Activated CD4-positive, alpha-beta T cell treated with anti-CD3 and anti-CD28 coated beads for 24 hours (primary cell): ENCODE data around the gene LRP4.
A peak's percentile ranks its signal among the peaks of the same experiment; 100 is the strongest.
"Not testable (repeated sequence)": the region's sequence is repeated elsewhere in the genome, so short reads cannot be mapped to it uniquely, and the experiment has no call there.

Experiments
- DNase-seq, 2 donors: peaks; one replicate each; pipeline ENCODE4 v3.0.0-alpha.2; 2020; ENCODE audit warnings: low read depth in 2 of 2

LRP4 gene

GRCh38 chr11:46918083-46918787 is at the start of gene LRP4:
LRP4 (minus strand) TSS chr11:46918550; CDS start chr11:46918379, 171 bp downstream.
- peak in 1 of 2 donors; percentile 26 for DNase-seq

- no peak for DNase-seq
These were observed 49.6 kb upstream of the LRP4 start for GRCh38 chr11:46967962-46968361.

GRCh38 chr11:46966773-46967172 is 48.4 kb upstream of the LRP4 start:
- DNase-seq, result no peak

- DNase-seq, result no peak
These were observed 45.5 kb upstream of the LRP4 start for GRCh38 chr11:46963844-46964243.

- DNase-seq, result not testable (repeated sequence)
These were observed 43.5 kb upstream of the LRP4 start for GRCh38 chr11:46961886-46962285.

- DNase-seq, result no peak
These were observed 42.7 kb upstream of the LRP4 start for GRCh38 chr11:46961041-46961440.

GRCh38 chr11:46958777-46959176 is 40.4 kb upstream of the LRP4 start:
- DNase-seq, result no peak

GRCh38 chr11:46953093-46953492 is 34.7 kb upstream of the LRP4 start:
- DNase-seq, result no peak

GRCh38 chr11:46952553-46952952 is 34.2 kb upstream of the LRP4 start:
- DNase-seq, result no peak

- DNase-seq, result no peak
These were observed 33.5 kb upstream of the LRP4 start for GRCh38 chr11:46951864-46952263.

GRCh38 chr11:46949297-46949696 is 30.9 kb upstream of the LRP4 start:
- no peak for DNase-seq

- no peak for DNase-seq
These were observed 30.2 kb upstream of the LRP4 start for GRCh38 chr11:46948378-46949131.

- no peak for DNase-seq
These were observed 29.2 kb upstream of the LRP4 start for GRCh38 chr11:46947399-46948077.

- no peak for DNase-seq
These were observed 26.2 kb upstream of the LRP4 start for GRCh38 chr11:46944356-46945075.

GRCh38 chr11:46942172-46942571 is 23.8 kb upstream of the LRP4 start:
- DNase-seq, result no peak

- peak; percentile 90 to 91 for DNase-seq
These were observed 18.1 kb upstream of the LRP4 start, which contains the start of gene CSTPP1 for GRCh38 chr11:46936138-46937110. CSTPP1 (plus strand) TSS chr11:46936761; CDS start chr11:46936806, 45 bp downstream.

GRCh38 chr11:46930089-46930488 is 11.7 kb upstream of the LRP4 start:
- DNase-seq, result no peak

GRCh38 chr11:46928701-46929100 is 10.4 kb upstream of the LRP4 start:
- DNase-seq, result not testable (repeated sequence)

- DNase-seq, result not testable (repeated sequence)
These were observed 9.6 kb upstream of the LRP4 start for GRCh38 chr11:46927928-46928327.

- DNase-seq, result no peak
These were observed 2.4 kb upstream of the LRP4 start for GRCh38 chr11:46920755-46921154.
